Measurements from ENCODE around the gene SMIM17.

- TF ChIP-seq CTCF (IDR thresholded peaks at IDR 0.05; ENCODE audit: low read depth, low read length, missing input control) (no peak), FOXA2 (IDR thresholded peaks at IDR 0.05) (no peak), JUND (IDR thresholded peaks at IDR 0.05) (no peak)
Measured at GRCh38 chr19:56687031-56687430, 44.1 kb downstream of the SMIM17 start.

Data from liver (tissue), 3 donors.